Measurements from ENCODE around the gene PTCRA.

DNA sequence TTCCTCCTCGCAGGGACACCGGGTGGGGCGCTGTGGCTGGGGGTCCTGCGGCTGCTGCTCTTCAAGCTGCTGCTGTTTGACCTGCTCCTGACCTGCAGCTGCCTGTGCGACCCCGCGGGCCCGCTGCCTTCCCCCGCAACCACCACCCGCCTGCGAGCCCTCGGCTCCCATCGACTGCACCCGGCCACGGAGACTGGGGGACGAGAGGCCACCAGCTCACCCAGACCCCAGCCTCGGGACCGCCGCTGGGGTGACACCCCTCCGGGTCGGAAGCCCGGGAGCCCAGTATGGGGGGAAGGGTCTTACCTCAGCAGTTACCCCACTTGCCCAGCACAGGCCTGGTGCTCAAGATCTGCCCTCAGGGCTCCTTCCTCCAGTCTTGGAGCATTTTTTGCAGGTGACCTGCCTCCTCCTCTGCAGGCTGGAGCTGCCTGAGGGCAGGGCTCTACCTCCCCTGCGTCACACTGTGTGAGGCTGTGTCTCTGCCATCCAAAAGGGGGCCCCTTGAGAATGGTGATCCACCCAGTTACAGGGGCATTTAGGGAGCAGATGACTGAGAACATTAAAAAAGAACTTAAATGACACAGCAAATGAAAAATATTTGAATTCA, 9.5 kb downstream of the PTCRA start:
- TF ChIP-seq, protein P1, sequence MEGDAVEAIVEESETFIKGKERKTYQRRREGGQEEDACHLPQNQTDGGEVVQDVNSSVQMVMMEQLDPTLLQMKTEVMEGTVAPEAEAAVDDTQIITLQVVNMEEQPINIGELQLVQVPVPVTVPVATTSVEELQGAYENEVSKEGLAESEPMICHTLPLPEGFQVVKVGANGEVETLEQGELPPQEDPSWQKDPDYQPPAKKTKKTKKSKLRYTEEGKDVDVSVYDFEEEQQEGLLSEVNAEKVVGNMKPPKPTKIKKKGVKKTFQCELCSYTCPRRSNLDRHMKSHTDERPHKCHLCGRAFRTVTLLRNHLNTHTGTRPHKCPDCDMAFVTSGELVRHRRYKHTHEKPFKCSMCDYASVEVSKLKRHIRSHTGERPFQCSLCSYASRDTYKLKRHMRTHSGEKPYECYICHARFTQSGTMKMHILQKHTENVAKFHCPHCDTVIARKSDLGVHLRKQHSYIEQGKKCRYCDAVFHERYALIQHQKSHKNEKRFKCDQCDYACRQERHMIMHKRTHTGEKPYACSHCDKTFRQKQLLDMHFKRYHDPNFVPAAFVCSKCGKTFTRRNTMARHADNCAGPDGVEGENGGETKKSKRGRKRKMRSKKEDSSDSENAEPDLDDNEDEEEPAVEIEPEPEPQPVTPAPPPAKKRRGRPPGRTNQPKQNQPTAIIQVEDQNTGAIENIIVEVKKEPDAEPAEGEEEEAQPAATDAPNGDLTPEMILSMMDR (IDR thresholded peaks at IDR 0.05; ENCODE audit: low read length) = no peak
- no peak for TF ChIP-seq EZH2 (IDR thresholded peaks at IDR 0.05; ENCODE audit: borderline replicate concordance, low read length)

Measured in OCI-LY1 (cell line).